Epidermal melanocyte (primary cell): ENCODE results near the gene AIF1L.
"Not testable (repeated sequence)": the region's sequence is repeated elsewhere in the genome, so short reads cannot be mapped to it uniquely, and the experiment has no call there.

Experiments used
- DNase-seq: peaks from one replicate; pipeline ENCODE4 v3.0.0; 2011; ENCODE audit warnings: low spot score; ENCODE audit not compliant: insufficient read length

The AIF1L gene

DNA sequence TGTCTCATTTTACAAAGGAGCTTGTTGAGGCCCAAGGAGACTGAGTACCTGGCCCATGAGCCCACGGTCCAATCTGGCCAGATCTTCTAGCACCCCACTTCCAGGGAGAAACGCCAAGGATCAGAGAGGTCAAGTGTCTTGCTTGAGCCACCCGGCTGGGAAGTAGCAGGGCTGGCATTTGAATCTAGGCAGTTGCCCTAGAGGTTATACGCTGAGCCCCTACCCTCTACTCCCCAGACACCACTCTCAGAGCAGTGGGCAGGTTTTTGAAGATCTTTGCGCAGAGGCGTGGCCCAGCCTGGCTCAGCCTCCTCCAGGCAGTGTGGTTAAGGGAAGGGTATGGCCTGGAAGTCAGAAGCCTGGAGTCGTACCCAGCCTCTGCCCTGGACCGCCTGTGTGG is 23.3 kb downstream of the AIF1L start:
- no peak for DNase-seq

DNA sequence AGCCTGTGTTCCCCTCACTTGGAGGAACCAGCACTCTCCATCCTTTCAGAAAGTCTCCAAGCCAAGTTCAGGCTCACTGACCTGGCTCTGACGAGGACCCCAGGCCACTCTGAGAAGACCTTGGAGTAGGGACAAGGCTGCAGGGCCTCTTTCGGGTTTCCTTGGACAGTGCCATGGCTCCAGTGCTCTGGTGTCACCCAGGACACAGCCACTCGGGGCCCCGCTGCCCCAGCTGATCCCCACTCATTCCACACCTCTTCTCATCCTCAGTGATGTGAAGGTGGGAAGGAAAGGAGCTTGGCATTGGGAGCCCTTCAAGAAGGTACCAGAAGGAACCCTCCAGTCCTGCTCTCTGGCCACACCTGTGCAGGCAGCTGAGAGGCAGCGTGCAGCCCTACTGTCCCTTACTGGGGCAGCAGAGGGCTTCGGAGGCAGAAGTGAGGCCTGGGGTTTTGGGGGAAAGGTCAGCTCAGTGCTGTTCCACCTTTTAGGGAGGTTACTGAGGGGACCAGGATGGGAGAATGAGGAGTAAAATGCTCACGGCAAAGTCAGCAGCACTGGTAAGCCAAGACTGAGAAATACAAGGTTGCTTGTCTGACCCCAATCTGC is 24.4 kb downstream of the AIF1L start:
- DNase-seq = no peak

DNA sequence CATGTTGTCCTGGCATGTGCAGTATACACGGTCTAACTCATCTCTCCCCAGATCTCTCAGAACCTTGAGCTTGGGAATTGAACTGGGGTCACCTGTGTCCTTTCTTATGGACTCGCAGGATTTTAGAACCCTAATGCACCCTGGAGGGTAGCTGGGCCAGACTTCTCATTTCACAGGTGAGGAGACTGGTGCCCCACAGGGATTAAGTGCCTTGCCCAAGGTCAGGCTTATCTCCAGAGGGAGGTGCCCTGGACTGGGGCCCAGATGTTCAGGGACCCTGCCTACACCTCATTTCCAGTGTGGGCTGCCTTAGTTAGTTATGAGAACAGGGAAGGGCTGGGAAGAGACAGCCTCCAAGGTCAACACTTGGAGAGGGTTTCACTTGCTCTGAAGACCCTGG is 25.0 kb downstream of the AIF1L start:
- no peak for DNase-seq

DNA sequence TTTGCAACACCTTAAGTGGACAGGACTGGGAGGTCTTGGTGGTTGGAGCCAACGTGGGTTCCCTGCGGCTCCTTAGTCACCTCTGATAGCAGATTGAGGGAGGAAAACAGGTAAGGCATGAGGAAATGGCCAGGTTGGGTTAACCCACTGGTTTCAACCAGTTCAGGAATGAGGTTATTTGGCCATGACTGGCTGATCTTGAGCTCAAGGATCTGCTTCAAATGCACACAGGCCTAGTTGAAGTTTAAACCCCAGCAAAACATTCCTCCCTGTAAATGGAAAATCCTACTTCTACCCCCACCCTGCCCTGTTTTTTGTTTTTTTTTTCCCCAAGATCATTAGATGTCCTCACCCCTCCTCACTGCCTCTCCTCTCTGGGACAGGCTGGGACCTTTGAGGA is 25.8 kb downstream of the AIF1L start:
- DNase-seq = no peak

DNA sequence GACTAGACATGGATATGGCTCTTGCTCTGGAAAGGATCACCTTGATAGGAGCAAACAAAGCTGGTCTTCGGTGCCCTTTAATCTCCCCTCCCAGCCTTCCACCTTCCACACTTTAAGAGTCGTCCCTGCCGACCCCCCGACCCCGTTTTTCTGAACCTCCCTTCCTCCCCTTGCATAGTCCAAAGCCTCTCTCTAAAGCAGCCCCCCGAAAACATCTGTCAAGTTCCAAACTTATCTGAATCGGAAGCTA is 28.6 kb downstream of the AIF1L start:
- no peak for DNase-seq

DNA sequence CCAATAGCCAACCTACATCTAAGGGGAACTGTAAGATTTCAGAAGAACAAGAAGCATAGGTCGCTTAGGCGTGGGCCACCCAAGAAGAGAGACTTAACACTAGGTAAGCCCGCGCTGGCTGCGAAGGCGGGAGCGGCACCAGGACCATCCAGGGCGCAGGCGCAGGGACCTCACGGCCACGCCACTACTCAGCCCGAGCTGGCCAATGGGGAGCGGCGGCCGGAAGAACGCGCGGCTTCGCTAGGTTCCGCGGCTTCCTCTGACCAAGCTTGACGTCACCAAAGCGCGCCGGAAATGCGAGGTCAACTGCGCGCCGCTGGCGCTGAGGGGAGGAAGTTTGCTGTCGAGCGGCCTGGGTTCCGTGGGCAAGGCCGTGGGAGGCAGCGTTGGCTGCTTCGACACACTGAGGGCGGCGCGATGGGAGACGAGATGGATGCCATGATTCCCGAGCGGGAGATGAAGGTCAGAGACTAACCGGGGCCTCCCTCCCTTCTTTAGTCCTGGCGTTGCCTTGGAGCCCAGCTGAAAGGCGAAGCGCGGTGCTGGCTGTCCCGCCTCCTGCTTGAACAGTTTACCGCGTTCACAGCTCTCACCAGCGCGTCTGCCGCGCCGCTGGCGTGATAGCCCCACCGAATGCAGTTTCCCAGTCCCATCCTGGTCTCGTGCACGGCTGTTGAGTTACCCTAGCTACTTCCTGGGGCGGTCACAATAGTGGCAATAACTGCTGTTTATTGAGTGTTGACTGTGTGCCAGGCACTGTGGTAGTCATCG is 29.1 kb downstream of the AIF1L start, which contains the start of gene NUP214:
TSS of gene NUP214 (plus strand) at position 299 of the 771 bp plus-strand sequence. CDS start at position 418, 119 bp downstream.
- peak; percentile 97 for DNase-seq

DNA sequence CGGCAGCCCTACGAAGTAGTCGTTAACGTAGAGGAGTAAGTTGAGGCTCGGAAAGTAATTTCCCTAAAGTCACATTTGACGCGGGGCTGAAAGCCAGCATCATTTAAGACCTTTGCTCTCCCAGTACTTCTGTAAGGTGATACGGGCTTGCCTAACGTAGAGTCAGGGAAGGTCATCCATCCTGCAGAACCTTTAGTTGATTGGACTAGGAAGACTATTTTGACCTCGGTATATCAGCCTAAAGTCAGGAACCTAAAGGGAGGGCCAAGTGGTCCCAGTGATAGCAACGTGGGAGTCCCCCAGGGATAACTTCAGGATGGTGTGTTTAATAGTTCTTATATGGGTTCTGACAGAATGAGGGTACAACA is 29.7 kb downstream of the AIF1L start:
- DNase-seq = no peak

DNA sequence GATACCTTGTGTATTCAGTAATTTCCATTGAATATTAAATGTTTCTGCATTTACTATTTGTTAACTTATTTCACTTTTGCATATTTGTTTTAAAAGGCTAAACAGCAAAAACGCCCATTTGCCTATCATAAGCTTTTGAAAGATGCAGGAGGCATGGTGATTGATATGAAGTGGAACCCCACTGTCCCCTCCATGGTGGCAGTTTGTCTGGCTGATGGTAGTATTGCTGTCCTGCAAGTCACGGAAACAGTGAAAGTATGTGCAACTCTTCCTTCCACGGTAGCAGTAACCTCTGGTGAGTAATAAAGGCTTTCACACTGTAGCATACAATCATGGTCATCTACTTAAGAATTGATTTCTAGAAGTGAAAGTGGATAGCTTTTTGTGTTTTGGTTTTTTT is 32.9 kb downstream of the AIF1L start:
- no peak for DNase-seq

DNA sequence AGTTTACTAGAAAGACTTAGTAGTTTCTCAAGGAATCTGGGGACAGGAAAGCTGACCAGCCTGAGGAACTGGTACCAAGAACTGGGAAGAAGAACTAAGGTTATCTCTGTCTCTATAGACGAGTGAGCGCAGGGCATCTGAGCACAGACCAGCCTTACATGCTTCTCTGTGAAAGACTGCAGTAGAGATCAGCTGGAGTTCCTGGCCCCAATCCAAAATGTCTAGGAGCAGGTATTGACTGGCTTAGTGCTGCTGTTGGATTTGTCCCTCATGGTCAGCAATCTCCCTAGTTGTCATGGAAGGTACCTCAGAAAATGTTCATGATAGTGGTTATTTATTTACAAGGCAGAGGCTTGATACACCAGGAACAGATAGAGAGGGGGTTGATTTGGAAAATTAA is 42.3 kb downstream of the AIF1L start:
- no peak for DNase-seq

DNA sequence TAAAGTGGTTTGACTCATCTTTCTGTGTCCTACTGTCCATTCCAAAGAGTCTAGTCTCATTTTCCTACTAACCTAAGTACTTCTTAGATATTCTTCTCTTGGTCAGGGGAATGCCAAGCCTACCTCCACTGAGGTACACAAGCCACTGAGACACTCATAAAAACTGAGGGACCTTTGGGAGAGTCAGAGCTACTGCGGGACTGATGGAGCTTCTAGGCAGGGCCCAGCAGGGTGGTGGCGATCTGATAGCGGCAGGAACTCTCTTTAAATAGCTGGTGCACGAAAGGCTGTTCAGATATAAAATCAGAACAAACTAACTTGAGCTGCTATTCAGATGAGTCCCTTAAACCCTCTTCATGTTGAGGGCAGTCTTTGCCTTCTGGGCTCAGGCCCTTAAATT is 43.8 kb downstream of the AIF1L start:
- DNase-seq = no peak

DNA sequence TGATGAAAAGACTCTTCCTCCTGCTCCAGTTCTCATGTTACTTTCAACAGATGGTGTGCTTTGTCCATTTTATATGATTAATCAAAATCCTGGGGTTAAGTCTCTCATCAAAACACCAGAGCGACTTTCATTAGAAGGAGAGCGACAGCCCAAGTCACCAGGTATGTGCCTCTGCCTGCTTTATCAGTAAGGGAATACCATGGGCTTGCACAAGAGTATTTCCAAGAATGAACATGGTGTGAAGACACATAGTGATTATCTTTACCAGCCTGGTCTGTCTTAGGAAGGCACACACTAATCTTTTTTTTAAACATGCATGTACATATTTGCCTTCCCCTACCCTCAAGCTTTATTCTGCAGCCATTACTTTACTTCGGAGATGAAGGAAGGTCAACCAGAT is 44.2 kb downstream of the AIF1L start:
- no peak for DNase-seq

DNA sequence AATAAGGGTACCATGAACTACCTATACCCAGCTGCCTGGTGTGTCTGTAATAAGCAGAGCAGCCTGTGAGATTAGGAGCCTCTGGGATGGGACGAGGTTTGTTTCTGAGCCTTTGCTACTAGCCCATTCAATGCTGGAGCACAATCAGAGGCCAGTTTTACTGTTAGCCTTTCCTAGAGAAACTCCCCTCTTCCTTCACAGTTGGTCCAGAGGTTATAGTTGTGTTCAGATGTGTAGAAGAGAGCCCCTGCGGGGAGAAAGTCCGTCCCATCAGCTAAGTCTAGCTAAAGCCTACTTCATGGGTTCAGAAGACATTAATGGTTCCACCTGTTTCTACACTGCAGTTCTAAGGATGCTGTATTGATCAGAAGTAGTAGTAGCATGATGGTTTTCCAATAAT is 45.8 kb downstream of the AIF1L start:
- DNase-seq = no peak

DNA sequence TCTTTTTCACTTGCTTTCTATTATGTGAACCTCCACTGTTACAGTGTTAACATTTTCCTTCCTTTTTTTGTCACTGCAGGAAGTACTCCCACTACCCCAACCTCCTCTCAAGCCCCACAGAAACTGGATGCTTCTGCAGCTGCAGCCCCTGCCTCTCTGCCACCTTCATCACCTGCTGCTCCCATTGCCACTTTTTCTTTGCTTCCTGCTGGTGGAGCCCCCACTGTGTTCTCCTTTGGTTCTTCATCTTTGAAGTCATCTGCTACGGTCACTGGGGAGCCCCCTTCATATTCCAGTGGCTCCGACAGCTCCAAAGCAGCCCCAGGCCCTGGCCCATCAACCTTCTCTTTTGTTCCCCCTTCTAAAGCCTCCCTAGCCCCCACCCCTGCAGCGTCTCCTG is 47.9 kb downstream of the AIF1L start:
- DNase-seq = no peak

DNA sequence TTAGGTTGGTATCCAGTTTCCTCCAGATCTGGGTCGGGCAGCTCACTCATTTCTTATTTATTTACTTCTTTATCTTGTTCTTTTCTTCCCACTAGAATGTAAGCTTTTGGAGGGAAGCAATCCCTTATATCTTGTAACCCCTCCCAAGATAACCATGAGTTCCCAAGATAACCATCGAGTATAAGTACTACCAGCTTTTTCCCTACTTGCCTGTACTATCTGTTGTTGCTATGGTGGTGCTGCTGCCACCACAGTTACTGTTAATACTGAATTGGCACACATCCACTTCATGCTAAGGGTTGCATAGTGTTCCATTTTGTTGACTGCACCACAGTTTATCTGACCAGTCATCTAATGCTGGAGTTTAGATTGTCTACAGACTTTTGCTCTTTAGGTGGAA is 48.9 kb downstream of the AIF1L start:
- DNase-seq = no peak

DNA sequence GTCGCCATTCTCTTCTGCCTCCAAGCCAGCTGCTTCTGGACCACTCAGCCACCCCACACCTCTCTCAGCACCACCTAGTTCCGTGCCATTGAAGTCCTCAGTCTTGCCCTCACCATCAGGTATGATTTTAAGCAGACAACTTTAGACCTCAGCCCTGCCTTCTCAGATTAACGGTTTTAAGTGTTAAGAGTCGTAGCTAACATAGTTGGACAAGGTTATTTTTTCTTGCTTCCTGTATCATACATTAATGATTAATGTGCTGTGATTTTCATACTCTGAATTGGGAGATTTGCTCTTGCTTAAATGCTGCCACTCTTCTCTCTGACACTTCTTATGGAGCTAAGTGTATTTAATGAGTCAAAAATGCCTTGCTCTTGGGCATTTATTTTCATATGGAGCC is 49.9 kb downstream of the AIF1L start:
- DNase-seq = no peak

DNA sequence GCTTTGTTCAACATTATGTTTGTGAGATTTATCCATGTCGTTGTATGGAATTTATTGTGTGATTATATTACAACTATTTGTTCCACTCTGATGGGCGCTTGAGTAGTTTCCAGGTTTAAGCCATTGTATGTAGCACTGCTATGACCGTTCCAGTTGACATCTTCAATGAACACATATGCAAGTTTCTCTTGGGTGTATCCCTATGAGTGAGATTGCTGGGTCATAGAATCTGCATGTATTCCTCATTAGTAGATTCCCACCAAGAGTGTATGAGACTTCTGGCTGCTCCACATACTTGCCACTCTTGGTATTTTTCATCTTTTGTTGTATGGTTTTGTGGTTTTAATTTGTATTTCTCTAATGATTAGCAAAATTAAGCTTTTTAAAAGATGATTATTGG is 51.9 kb downstream of the AIF1L start:
- DNase-seq = no peak

DNA sequence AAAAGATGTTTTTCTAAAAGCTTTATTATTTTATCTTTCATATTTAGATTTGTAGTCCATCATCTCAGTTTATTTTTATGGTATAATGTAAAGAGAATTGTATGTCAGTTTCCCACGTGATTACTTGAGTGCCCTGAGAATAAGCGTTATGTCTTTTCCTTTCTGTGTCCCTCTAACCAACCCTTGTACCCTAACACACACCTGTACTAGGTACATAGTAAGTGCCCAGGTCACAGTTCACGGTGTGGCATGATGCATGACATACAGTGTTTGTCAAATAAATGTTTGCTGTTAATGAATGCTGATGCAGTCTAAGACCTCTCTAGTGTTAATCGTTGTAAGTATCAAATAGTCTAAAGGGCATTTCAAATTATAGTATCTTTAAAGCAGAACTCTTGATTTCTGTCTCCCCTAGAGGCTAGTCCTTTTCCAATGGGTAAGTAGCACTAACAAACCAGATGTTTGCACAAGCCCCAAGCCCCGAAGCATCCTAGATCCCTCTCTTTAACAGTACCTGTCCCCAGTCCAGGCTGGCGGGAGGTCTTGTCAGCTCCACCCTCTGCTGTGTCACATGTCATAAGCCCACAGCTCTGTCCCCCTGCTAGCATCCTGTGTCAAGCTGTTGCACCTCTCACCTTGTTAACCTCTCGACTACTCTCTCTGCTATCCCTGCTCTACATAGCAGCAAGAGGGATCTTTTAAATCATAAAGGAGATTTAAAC is 52.8 kb downstream of the AIF1L start:
- no peak for DNase-seq

DNA sequence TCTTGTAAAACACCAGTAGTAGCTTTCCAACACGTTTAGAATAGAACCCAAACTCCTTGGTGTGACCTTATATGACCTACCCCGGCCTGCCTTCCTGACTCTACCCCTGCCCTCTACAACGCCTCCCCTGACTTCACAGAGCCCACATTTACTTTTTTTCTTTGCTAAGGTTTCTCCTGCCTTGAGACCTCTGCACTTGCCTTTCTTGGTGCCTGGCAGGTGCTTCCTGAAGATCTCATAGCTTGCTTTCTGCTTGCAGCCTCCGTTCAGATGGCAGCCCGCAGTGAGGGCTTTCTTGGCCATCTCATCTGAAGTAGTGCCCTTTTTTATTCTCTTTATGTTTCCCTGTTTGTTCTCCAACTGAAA is 53.3 kb downstream of the AIF1L start:
- no peak for DNase-seq

DNA sequence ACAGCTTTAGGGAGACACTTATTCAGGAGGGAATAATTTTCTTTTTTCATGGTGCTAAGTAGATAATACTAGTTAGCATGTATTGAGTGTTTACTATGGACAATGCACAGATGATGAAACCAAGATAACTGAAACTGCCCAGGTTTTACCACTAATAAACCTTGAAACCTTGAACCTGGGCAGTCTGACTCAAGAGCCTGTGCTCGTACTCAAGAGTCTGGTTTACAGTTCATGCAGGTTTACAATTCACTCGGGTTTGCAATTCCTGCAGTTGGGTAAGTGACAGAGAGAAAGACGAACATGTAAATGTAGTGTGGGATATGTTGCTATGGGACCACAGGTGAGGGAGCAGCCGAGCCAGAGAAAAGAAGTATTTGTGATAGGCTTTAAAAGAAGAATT is 57.3 kb downstream of the AIF1L start:
- no peak for DNase-seq

DNA sequence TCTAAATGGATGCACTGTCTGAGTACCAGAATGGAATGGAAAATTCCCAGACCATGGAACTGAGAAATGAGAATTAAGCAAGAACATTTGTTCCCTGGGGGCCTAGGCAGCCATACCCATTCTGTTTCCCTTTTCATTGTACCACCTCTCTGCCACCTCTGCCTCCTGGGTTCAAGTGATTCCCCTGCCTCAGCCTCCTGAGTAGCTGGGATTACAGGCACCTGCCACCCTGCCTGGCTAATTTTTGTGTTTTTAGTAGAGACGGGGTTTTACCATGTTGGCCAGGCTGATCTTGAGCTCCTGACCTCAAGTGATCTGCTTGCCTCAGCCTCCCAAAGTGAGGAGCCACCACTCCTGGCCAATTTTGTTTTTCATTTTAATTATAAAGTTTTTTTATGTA is 62.3 kb downstream of the AIF1L start:
- not testable (repeated sequence) for DNase-seq

DNA sequence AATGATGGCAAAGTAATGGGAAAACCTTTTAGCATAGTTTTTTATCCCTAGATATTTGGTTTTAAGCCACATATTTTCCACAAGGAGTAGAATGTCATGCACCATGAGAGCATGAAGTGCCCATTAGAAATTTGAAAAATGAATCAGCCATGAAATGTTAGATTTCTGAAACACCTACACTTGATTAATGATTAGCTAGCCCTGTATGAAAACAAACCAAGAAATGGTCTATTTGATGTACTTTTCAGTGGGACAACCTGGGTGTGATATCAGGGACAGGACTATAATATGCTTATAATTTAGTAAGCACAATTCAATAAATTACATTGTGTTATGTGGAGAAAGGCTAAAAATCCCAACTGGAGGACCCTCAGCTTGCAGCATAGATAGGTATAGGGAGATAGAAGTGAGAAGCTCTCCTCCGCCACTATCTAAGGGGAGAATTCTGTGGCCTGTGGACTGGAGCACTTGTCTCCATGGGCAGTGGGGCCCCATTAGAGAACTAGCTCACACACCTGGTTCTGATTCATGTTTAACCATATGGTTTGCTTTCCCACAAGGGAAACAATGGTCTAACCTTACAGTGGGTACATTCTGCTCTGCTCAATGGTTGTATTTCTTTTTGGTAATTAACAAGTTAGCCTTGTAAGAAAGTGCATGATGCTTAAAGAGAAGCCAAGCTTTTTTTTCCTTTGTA is 64.2 kb downstream of the AIF1L start:
- DNase-seq = no peak

DNA sequence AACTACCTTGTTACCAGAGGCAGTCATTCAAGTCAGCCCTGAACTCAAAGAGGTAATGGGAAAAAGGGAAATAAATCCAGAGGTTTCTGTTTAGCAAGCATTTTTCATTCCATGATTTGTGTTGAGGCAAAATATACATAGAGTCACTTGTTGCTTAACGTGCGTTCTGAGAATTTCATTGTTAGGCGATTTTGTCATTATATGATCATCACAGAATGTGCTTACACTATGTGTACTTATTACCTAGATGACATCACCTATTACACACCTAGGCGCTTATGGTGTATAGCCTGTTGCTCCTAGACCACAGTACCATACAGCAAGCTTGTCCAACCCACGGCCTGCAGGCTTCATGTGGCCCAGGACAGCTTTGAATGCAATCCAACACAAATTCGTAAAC is 65.3 kb downstream of the AIF1L start:
- no peak for DNase-seq
